GM12878 (cell line): ENCODE data around the gene KIZ. TPM values are rescaled to one million over a fixed set of nuclear protein-coding genes. Genes with fewer than 3 reads are reported as not detected.

ENCODE experiments used
- ATAC-seq: fragments of 200-7000 bp; cut with Tn5 transposase; 3 replicates; pipeline ENCODE4 v1.9.1; 2020; ENCODE audit warnings: mild to moderate bottlenecking, moderate library complexity
- BruUV-seq: library from RNA; stranded (reverse); fragments of 400-500 nt; replicated peaks from 2 replicates; lab custom pipeline; 2021; lab: Mats Ljungman, UMichigan
- CTCF ChIA-PET: fragments of 300-600 bp; sonication (Branson Sonifier 250); formaldehyde crosslinking; extraction: SDS; loops from one replicate; lab custom pipeline; 2021; ENCODE audit warnings: inconsistent platforms; lab: Yijun Ruan, JAX
- POLR2A ChIA-PET: fragments of 350-600 bp; formaldehyde crosslinking; extraction: SDS; loops from one replicate; lab custom pipeline; 2021; ENCODE audit warnings: inconsistent platforms; lab: Charles Lee
- RAD21 ChIA-PET: fragments of 300-600 bp; sonication (Branson Sonifier 250); formaldehyde crosslinking; loops from one replicate; lab custom pipeline; 2023; ENCODE audit warnings: antibody characterized with exemption; ENCODE audit not compliant: unreplicated experiment; lab: Charles Lee
- SMC1A ChIA-PET: fragments of 300-600 bp; sonication (Branson Sonifier 250); formaldehyde crosslinking; loops from one replicate; lab custom pipeline; 2023; ENCODE audit not compliant: unreplicated experiment, uncharacterized antibody; lab: Charles Lee
- DNase-seq: peaks from one replicate; pipeline ENCODE4 v3.0.0-alpha.2; 2011; ENCODE audit warnings: low read depth, low spot score
- FAIRE-seq: peaks from 3 replicates; lab custom pipeline; 2011; peaks lifted over from hg19 to GRCh38; lab: Jason Lieb, UNC
- H2AFZ ChIP-seq: 2 replicates; pipeline ENCODE4 v1.6.0; 2011; ENCODE audit warnings: low read depth, low read length, control low read depth; ENCODE audit not compliant: control insufficient read depth
- H3K27ac ChIP-seq: 2 replicates; pipeline ENCODE4 v1.5.1; 2011; ENCODE audit warnings: control low read depth; ENCODE audit not compliant: control insufficient read depth, insufficient read depth
- H3K27me3 ChIP-seq, 2 experiments: replicated peaks in 1 of 2; 2 replicates each; pipeline versions ENCODE4 v1.6.0 to v1.6.1; 2011; ENCODE audit warnings: low read length in 1 of 2; ENCODE audit not compliant: control insufficient read depth in 2 of 2, insufficient read depth in 2 of 2
- H3K36me3 ChIP-seq, 2 experiments: 2 replicates each; pipeline ENCODE4 v1.5.1; 2011; ENCODE audit warnings: low read length in 1 of 2; ENCODE audit not compliant: control insufficient read depth in 2 of 2, insufficient read depth in 2 of 2
- H3K4me1 ChIP-seq: 2 replicates; pipeline ENCODE4 v1.6.1; 2011; ENCODE audit warnings: mild to moderate bottlenecking, low read length, moderate library complexity, mixed read lengths; ENCODE audit not compliant: control insufficient read depth, insufficient read depth
- H3K4me2 ChIP-seq: 2 replicates; pipeline ENCODE4 v1.6.0; 2011; ENCODE audit warnings: control low read depth; ENCODE audit not compliant: control insufficient read depth, insufficient read depth
- H3K4me3 ChIP-seq: fragments of 200-600 bp; sonication (generic); 2 replicates; pipeline ENCODE4 v1.5.1; 2016
- H3K79me2 ChIP-seq: 2 replicates; pipeline ENCODE4 v1.6.0; 2011; ENCODE audit warnings: low read length; ENCODE audit not compliant: control insufficient read depth, insufficient read depth
- H3K9ac ChIP-seq: 2 replicates; pipeline ENCODE4 v1.8.0; 2011; ENCODE audit warnings: low read length, control low read depth, mixed read lengths; ENCODE audit not compliant: control insufficient read depth, insufficient read depth
- H3K9me3 ChIP-seq: replicated peaks from 3 replicates; pipeline ENCODE4 v1.5.1; 2011; ENCODE audit warnings: mild to moderate bottlenecking, low read length; ENCODE audit not compliant: control insufficient read depth, insufficient read depth
- H4K20me1 ChIP-seq: 2 replicates; pipeline ENCODE4 v1.6.0; 2011; ENCODE audit not compliant: control insufficient read depth, insufficient read depth
- PAX5 ChIP-seq: IDR thresholded peaks from 2 replicates; pipeline ENCODE4 v1.6.1; 2011; ENCODE audit warnings: low read depth, low read length, borderline replicate concordance
- SREBF1 ChIP-seq: IDR thresholded peaks from 2 replicates; pipeline ENCODE4 v1.6.1; 2012; ENCODE audit warnings: mild to moderate bottlenecking, low read length
- ZNF24 ChIP-seq: fragments of 450-650 bp; IDR thresholded peaks from 2 replicates; pipeline ENCODE4 v1.6.1; 2017; ENCODE audit warnings: antibody characterized with exemption, mild to moderate bottlenecking
- WGBS: methylation state at CpG from one replicate; pipeline ENCODE4 v1.1.6; 2016; ENCODE audit warnings: low lambda C conversion rate; ENCODE audit not compliant: insufficient replicate concordance, insufficient coverage; ENCODE audit errors: missing lambda C conversion rate; 5-methylcytosine and 5-hydroxymethylcytosine counted together
- in situ Hi-C: fragments of 300-500 bp; cut with MboI; formaldehyde crosslinking; loops from 9 replicates; pipeline ENCODE4 v1.14.3; 2018; ENCODE audit warnings: mixed read lengths
- intact Hi-C: fragments of 100-400 bp; cut with micrococcal nuclease; formaldehyde crosslinking; loops from one replicate; pipeline ENCODE4 v1.14.2; 2022; ENCODE audit not compliant: unreplicated experiment
- polyA plus RNA-seq, 11 experiments: library from polyadenylated mRNA; depleted of rRNA in 4 of 11; unstranded in 6 of 11; stranded (reverse) in 5 of 11; fragments of >200 nt; fragmentation: Nextera tagmentation in 4 of 11; fragmentation: Illumina TruSeq in 1 of 11; extraction: Ambion mirVana in 4 of 11; extraction: Trizol in 1 of 11; gene quantifications; 1 replicate in 1 of 11; 2 replicates in 10 of 11; pipeline versions ENCODE4 v1.2.1 to v1.2.3, GENCODE V29; 2011 to 2016; ENCODE audit warnings: inconsistent platforms in 2 of 11, missing spikeins in 2 of 11, low read depth in 1 of 11
- total RNA-seq, 4 experiments: library from RNA; depleted of rRNA in 3 of 4; stranded (reverse); fragments of >200 nt in 3 of 4; fragmentation: Illumina TruSeq in 1 of 4; extraction: Trizol in 1 of 4; gene quantifications; 2 replicates each; pipeline versions ENCODE4 v1.2.1 to v1.2.3, GENCODE V29; 2013 to 2021

KIZ gene
- total and polyA plus RNA-seq, 10 of the 15 experiments (the other 5 are each of a cell fraction or from before 2014, with no cell fraction given) = 2.7 to 11.0 (median 7.3) TPM

- H3K36me3 ChIP-seq = no peaks in the 10 kb centered on the region
- no peaks in the 10 kb centered on the region for H4K20me1 ChIP-seq
- H3K9me3 ChIP-seq = no peaks in the 10 kb centered on the region
- H3K4me2 ChIP-seq = no peak overlapping the region
- H2AFZ ChIP-seq = no peak overlapping the region
- H3K9ac ChIP-seq = no peak overlapping the region
- no peaks in the 10 kb centered on the region for H3K79me2 ChIP-seq
- RAD21 ChIA-PET = no interaction called here
- no peak for FAIRE-seq
- CTCF ChIA-PET = interaction anchor here (0.7 kb wide), 1 partner anchor 18 kb away, joined by 3 read pairs; no protein-coding TSS in a partner anchor
- no peak for TF ChIP-seq ZNF24
- TF ChIP-seq SREBF1 = no peak
- DNase-seq = no peak
- no peak overlapping the region for H3K27ac ChIP-seq
- no peaks in the 10 kb centered on the region for H3K27me3 ChIP-seq
- in situ Hi-C loops = loop anchor here (10.0 kb wide), 1 partner anchor 65 kb away; no protein-coding TSS in a partner anchor
- SMC1A ChIA-PET = interaction anchor here (2.0 kb wide), 1 partner anchor 15 kb away, joined by 5 read pairs; no protein-coding TSS in a partner anchor
- no peak overlapping the region for H3K4me3 ChIP-seq
- intact Hi-C loops = no loop called here
- POLR2A ChIA-PET = no interaction called here
- no peak for ATAC-seq
- BruUV-seq = no TSS peak
- no peaks in the 10 kb centered on the region for H3K4me1 ChIP-seq
- 90% methylated on average over 1 of the region's 1 CpG for WGBS
Measured at GRCh38 chr20:21209668-21210067, 83.8 kb downstream of the KIZ start.

GRCh38 chr20:21213691-21214090 is 87.8 kb downstream of the KIZ start:
- ChIA-PET CTCF (no interaction called here), SMC1A (no interaction called here), RAD21 (no interaction called here), POLR2A (no interaction called here)
- TF ChIP-seq PAX5 = no peak
- H3K4me2 ChIP-seq = no peak overlapping the region
- in situ Hi-C loops = no loop called here
- H3K36me3 ChIP-seq = no peaks in the 10 kb centered on the region
- DNase-seq = no peak
- intact Hi-C loops = no loop called here
- no TSS peak for BruUV-seq
- no peak for ATAC-seq
- no peak overlapping the region for H3K27ac ChIP-seq
- H3K4me3 ChIP-seq = no peak overlapping the region
- no peak overlapping the region for H2AFZ ChIP-seq
- H3K79me2 ChIP-seq = no peaks in the 10 kb centered on the region
- no peak for FAIRE-seq
- no peaks in the 10 kb centered on the region for H4K20me1 ChIP-seq
- H3K9me3 ChIP-seq = no peaks in the 10 kb centered on the region
- no peaks in the 10 kb centered on the region for H3K4me1 ChIP-seq
- no peaks in the 10 kb centered on the region for H3K27me3 ChIP-seq
- WGBS = 62% methylated on average over 2 of the region's 2 CpGs
- no peak overlapping the region for H3K9ac ChIP-seq
